Measurements from ENCODE around the gene PHF23.

DNA sequence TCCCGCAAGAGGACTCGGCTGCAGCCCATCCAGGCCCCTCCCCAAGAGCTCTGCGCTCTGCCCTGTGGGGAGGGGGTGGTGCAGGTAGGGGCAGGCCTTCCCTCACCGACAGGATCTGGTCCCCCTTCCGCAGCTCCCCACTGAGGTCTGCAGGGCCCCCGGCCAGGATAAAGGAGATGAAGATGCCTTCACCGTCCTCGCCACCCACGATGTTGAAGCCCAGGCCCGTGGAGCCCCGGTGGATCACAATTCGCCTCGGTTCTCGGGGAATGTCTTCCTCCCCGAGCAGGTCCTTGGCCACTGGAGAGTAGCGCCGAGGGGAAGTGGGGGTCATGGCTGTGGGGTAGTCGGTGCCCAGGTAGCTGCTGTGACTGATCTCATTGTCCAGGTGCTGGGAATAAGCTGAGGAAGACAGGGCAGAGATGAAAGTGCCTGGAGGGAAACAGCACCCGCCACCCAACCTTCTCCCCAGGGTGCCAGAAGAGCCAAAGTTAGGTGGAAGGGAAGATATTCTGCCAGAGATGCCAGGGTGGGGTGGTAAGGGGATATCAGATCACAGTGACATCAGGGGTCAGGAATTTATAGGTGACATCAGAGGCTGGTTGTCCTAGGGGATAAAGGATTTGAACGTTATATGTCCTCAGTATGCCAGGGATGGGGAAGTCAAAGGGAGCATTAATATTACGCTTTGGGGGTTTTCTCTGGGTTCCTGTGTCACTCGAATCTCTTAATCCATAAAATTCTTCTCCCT lies 42.4 kb downstream of the PHF23 start:
- TF ChIP-seq, protein P1, sequence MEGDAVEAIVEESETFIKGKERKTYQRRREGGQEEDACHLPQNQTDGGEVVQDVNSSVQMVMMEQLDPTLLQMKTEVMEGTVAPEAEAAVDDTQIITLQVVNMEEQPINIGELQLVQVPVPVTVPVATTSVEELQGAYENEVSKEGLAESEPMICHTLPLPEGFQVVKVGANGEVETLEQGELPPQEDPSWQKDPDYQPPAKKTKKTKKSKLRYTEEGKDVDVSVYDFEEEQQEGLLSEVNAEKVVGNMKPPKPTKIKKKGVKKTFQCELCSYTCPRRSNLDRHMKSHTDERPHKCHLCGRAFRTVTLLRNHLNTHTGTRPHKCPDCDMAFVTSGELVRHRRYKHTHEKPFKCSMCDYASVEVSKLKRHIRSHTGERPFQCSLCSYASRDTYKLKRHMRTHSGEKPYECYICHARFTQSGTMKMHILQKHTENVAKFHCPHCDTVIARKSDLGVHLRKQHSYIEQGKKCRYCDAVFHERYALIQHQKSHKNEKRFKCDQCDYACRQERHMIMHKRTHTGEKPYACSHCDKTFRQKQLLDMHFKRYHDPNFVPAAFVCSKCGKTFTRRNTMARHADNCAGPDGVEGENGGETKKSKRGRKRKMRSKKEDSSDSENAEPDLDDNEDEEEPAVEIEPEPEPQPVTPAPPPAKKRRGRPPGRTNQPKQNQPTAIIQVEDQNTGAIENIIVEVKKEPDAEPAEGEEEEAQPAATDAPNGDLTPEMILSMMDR (IDR thresholded peaks at IDR 0.05), result no peak
- no peak for TF ChIP-seq POLR2A (IDR thresholded peaks at IDR 0.05)

All from thyroid gland (tissue), 4 donors.